ENCODE measurements around the gene POP7.

DNA sequence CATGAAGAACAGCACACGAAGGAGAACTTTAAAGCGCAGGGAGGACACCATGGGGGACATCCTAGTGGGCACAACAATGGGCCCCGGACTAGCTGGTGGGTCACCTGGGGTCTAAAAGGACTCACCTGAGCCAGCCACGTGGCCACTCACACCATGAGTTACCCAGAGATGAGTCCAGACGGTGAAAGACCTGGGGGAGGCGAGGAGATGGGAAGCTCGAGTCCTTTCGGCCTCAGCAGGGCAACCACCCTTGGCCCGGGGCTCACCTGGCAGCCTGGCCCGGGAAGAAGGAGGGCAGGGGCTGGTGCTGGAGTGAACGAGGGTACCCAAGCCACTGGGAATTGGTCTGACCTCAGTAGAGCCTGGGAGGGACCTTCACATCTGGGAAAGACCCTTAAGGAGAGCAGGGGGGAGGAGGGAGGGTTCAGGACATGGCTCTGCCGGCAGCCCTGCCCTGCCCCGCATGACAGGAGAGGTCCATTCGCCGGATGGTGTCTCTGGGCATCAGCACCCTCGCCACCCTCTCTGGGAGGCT, 17.5 kb upstream of the POP7 start:
- no peak for TF ChIP-seq CTCF (IDR thresholded peaks at IDR 0.05; ENCODE audit: insufficient read depth, low read depth, low read length)
- no peak for TF ChIP-seq EZH2 (IDR thresholded peaks at IDR 0.05; ENCODE audit: insufficient read depth, low read length)
